Stimulated activated CD4-positive, alpha-beta T cell treated with anti-CD3 and anti-CD28 coated beads, Interleukin-2, amount 100 ng/mL, for 24 hours (primary cell): Measurements from ENCODE around the gene ADH1C.
"Not testable (repeated sequence)": the region's sequence is repeated elsewhere in the genome, so short reads cannot be mapped to it uniquely, and the experiment has no call there.

Experiments used
- DNase-seq, 2 donors: peaks; one replicate each; pipeline ENCODE4 v3.0.0-alpha.2; 2020

The ADH1C gene

GRCh38 chr4:99356992-99357391 lies 4.4 kb upstream of the ADH1C start:
- no peak for DNase-seq

GRCh38 chr4:99356149-99356548 lies 3.6 kb upstream of the ADH1C start:
- DNase-seq = not testable (repeated sequence)

GRCh38 chr4:99351487-99351886 lies 1.1 kb downstream of the ADH1C start:
- DNase-seq = no peak

- DNase-seq = no peak
These were observed 3.2 kb downstream of the ADH1C start for GRCh38 chr4:99349338-99349737.

GRCh38 chr4:99342624-99343023 lies 9.9 kb downstream of the ADH1C start:
- DNase-seq = not testable (repeated sequence)

GRCh38 chr4:99341426-99341825 lies 11.1 kb downstream of the ADH1C start:
- DNase-seq = no peak

- no peak for DNase-seq
These were observed 13.4 kb downstream of the ADH1C start for GRCh38 chr4:99339172-99339571.

- DNase-seq = no peak
These were observed 16.0 kb downstream of the ADH1C start for GRCh38 chr4:99336553-99336952.

GRCh38 chr4:99334880-99335279 lies 17.7 kb downstream of the ADH1C start:
- DNase-seq = no peak

- no peak for DNase-seq
These were observed 21.9 kb downstream of the ADH1C start for GRCh38 chr4:99330648-99331047.

- DNase-seq = no peak
These were observed 22.7 kb downstream of the ADH1C start for GRCh38 chr4:99329876-99330275.

- no peak for DNase-seq
These were observed 27.6 kb downstream of the ADH1C start for GRCh38 chr4:99324979-99325378.

- no peak for DNase-seq
These were observed 28.2 kb downstream of the ADH1C start for GRCh38 chr4:99324361-99324760.

GRCh38 chr4:99323756-99324155 lies 28.8 kb downstream of the ADH1C start:
- DNase-seq = no peak

GRCh38 chr4:99321241-99322191 lies 31.0 kb downstream of the ADH1C start, which contains the start of gene ADH1B:
Gene ADH1B (minus strand): TSS chr4:99321401. CDS start chr4:99321331, 70 bp downstream.
- no peak for DNase-seq

- not testable (repeated sequence) for DNase-seq
These were observed 34.7 kb downstream of the ADH1C start for GRCh38 chr4:99317811-99318210.

- DNase-seq = no peak
These were observed 35.2 kb downstream of the ADH1C start for GRCh38 chr4:99317354-99317753.

GRCh38 chr4:99315839-99316238 lies 36.7 kb downstream of the ADH1C start:
- DNase-seq = no peak

GRCh38 chr4:99314211-99314610 lies 38.3 kb downstream of the ADH1C start:
- no peak for DNase-seq

- DNase-seq = no peak
These were observed 42.2 kb downstream of the ADH1C start for GRCh38 chr4:99310389-99310788.

GRCh38 chr4:99305638-99306400 lies 46.7 kb downstream of the ADH1C start:
- no peak for DNase-seq

GRCh38 chr4:99301376-99302164 lies 51.0 kb downstream of the ADH1C start:
- DNase-seq = no peak

- no peak for DNase-seq
These were observed 51.6 kb downstream of the ADH1C start for GRCh38 chr4:99300934-99301333.
